Stimulated activated CD4-positive, alpha-beta T cell treated with anti-CD3 and anti-CD28 coated beads, Interleukin-4, amount 100 ng/mL, for 4 hours (primary cell): ENCODE data around the gene LRRC74B.

Experiments used
- DNase-seq, 2 experiments: peaks; one replicate each; pipeline ENCODE4 v3.0.0-alpha.2; 2020

Gene LRRC74B

DNA sequence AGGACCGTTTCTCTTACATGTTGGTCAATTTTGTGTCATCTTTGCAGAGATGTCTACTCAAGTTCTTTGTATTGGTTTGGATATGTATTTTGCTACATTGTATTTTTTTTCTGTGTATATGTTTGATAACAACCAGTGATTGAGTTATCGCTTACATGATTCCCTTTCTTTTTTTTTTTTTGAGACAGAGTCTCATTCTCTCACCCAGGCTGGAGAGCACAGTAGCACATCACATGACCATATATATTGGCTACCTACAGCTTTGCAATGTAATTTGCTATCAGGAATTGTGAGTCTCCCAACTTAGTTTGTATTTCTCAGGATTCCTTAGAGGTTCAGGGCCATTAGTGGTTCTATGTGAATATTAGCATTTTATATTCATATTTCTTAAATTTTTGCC lies 59.5 kb downstream of the LRRC74B start:
- DNase-seq: no peak

DNA sequence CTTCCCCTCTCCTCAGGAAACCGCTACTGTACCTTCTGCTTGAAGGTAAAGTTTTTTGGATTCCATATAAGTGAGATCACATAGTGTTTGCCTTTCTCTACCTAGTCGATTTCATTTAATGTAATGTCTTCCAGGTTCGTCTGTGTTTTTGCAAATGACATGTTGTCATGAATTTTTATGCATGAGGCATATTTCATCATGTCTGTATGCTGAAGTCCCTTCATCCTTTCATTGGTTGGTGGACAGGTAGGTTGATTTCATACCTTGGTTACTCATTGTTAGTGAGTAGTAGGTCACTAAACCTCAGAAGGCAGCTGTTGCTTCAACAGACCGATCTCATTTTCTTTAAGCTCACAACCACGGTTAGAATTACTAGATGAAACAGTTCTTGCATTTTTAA lies 60.3 kb downstream of the LRRC74B start:
- DNase-seq: no peak

DNA sequence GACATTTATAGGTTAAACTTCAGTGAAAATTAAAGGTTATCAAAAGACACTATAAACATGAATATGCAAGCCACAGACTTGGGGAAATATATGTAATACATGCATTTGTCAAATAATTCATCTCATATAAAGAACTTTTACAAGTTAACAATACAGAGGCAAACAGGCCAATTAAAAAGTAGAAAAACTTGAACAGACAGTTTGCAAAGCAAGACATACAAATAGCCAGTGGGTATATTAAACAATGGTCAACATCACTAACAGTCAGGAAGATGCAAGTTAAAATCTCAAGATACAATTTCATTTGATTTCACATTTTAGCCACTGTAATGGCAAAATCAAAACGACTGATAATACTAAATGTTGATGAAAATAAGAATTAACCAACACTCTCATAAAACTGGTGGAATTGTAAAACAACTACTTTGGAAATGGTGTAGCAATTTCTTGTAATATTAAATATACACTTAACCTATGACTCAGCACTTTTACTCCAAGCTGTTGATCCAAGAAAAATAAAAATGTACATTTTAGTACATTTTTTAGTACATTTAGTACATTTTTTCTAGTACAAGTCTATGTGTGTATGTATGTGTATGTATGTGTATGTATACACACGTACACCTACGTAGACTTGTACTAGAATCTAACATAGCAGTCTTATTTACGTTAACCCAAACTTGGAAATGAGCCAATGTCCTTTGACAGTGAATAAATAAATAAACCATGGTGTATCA lies 62.8 kb downstream of the LRRC74B start:
- DNase-seq: no peak
